HG03175 (cell line): ENCODE measurements around the gene KLK15.

Experiments
- ATAC-seq: cut with Tn5 transposase; IDR thresholded peaks from one replicate; pipeline ENCODE4 v1.9.1; 2021; ENCODE audit warnings: mild to moderate bottlenecking, moderate library complexity; ENCODE audit not compliant: unreplicated experiment

Gene KLK15

GRCh38 chr19:50833117-50833801 is at the start of gene KLK15:
Gene KLK15 (minus strand): TSS chr19:50833574. CDS start chr19:50831492, 2,082 bp downstream.
- no peak for ATAC-seq

GRCh38 chr19:50882188-50882587 is 48.8 kb upstream of the KLK15 start:
- no peak for ATAC-seq

- ATAC-seq, result no peak
Observed at GRCh38 chr19:50880241-50880640, 46.9 kb upstream of the KLK15 start.

- ATAC-seq, result no peak
Observed at GRCh38 chr19:50878851-50879250, 45.5 kb upstream of the KLK15 start.

GRCh38 chr19:50877338-50877737 is 44.0 kb upstream of the KLK15 start:
- no peak for ATAC-seq

GRCh38 chr19:50876456-50876855 is 43.1 kb upstream of the KLK15 start:
- ATAC-seq, result no peak

GRCh38 chr19:50875795-50876422 is 42.5 kb upstream of the KLK15 start:
- no peak for ATAC-seq

- ATAC-seq, result no peak
Observed at GRCh38 chr19:50874211-50874610, 40.8 kb upstream of the KLK15 start.

- no peak for ATAC-seq
Observed at GRCh38 chr19:50873056-50873455, 39.7 kb upstream of the KLK15 start, which contains the start of gene KLK2. Gene KLK2 (plus strand): TSS chr19:50873439. CDS start chr19:50873474, 35 bp downstream.

GRCh38 chr19:50870417-50871089 is 37.2 kb upstream of the KLK15 start:
- ATAC-seq, result no peak

GRCh38 chr19:50869479-50869878 is 36.1 kb upstream of the KLK15 start:
- no peak for ATAC-seq

GRCh38 chr19:50861496-50862286 is 28.3 kb upstream of the KLK15 start:
- ATAC-seq, result no peak

- ATAC-seq, result no peak
Observed at GRCh38 chr19:50861010-50861409, 27.6 kb upstream of the KLK15 start.

GRCh38 chr19:50859849-50860248 is 26.5 kb upstream of the KLK15 start:
- ATAC-seq, result no peak

- no peak for ATAC-seq
Observed at GRCh38 chr19:50858886-50859285, 25.5 kb upstream of the KLK15 start.

GRCh38 chr19:50857366-50857765 is 24.0 kb upstream of the KLK15 start:
- ATAC-seq, result no peak

- no peak for ATAC-seq
Observed at GRCh38 chr19:50854636-50855410, 21.4 kb upstream of the KLK15 start, which contains the start of gene KLK3. Gene KLK3 (plus strand): TSS chr19:50854915. CDS start chr19:50854956, 41 bp downstream.

GRCh38 chr19:50851620-50852019 is 18.2 kb upstream of the KLK15 start:
- no peak for ATAC-seq

- ATAC-seq, result no peak
Observed at GRCh38 chr19:50850738-50851137, 17.4 kb upstream of the KLK15 start.

- ATAC-seq, result no peak
Observed at GRCh38 chr19:50844296-50844935, 11.0 kb upstream of the KLK15 start.
